Measurements from ENCODE around the gene SESTD1.
"Not testable (repeated sequence)": the region's sequence is repeated elsewhere in the genome, so short reads cannot be mapped to it uniquely, and the experiment has no call there.

Gene SESTD1

DNA sequence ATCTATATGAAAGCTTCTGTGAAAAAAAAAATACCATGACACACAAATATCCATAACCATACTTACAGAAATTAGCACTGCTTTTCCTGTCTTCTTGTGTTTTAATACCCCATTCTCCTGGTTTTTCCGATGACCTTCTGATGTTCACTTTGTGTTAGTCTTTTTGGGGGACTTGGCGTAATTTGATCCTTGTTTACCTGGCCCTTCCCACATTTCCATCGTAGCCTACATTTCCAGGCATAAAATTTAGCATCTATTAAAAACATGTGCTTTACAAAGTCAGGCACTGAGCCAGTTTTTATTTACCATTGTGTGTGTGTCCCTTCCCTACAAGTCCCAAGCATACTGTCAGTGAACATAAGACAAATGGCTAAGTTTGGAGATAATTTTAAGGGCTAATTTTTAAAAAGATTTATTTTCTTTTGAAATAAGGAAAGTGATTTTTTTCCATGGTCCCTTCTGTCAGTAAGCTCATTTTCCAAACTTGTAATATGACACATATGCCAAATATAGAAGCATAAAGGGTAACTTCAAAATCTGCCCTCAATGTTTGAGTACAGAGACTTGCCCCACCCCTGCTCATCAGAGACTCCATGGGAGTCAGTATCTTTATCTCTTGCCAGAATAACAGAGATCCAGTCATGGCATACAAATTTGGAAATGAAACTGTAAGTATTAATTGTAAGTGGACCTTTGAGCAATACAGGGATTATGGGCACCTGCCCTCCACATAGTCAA, 27.3 kb downstream of the SESTD1 start:
- peaks cover 9% of the 10 kb centered on the region for H3K36me3 Mint-ChIP-seq
- H3K27ac Mint-ChIP-seq: no peak overlapping the region
- H3K4me3 Mint-ChIP-seq: no peak overlapping the region
- no peaks in the 10 kb centered on the region for H3K27me3 Mint-ChIP-seq
- H3K9me3 Mint-ChIP-seq: no peaks in the 10 kb centered on the region
- H3K4me1 Mint-ChIP-seq: peaks cover 51% of the 10 kb centered on the region
- no peak for DNase-seq
- CTCF ChIA-PET: no interaction called here

DNA sequence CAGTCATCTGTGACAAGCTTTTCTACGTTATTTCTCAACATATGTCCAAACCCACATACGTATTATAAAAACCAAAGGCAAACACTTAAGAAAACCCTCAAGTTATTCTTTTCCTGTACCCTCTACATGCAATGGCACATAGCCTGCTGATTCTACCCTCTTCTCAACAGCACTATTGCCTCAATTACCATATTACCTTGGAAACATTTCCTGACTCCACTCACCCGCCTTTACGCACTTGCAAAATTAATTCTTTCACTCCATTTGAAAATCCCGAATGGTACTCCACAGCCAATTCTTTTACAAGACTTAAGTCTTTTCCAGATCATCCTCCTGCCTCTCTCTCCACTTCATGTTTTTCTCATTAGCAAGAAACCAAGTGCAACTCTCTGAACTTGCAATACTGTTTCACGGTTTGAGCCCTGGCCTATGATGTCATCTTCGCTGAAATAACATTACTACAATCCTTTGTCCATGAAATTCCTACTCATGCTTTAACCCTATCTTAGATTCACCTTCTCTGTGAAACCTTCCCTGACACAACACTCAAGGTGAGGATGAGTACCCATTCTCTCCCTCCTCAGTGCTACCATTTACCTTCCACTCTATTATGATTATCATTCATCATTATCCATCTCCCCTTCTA, 29.0 kb downstream of the SESTD1 start:
- Mint-ChIP-seq H3K9me3 (no peaks in the 10 kb centered on the region), H3K27me3 (no peaks in the 10 kb centered on the region), H3K36me3 (peaks cover 6% of the 10 kb centered on the region), H3K27ac (no peak overlapping the region), H3K4me1 (peaks cover 43% of the 10 kb centered on the region), H3K4me3 (no peak overlapping the region)
- CTCF ChIA-PET: no interaction called here
- no peak for DNase-seq

DNA sequence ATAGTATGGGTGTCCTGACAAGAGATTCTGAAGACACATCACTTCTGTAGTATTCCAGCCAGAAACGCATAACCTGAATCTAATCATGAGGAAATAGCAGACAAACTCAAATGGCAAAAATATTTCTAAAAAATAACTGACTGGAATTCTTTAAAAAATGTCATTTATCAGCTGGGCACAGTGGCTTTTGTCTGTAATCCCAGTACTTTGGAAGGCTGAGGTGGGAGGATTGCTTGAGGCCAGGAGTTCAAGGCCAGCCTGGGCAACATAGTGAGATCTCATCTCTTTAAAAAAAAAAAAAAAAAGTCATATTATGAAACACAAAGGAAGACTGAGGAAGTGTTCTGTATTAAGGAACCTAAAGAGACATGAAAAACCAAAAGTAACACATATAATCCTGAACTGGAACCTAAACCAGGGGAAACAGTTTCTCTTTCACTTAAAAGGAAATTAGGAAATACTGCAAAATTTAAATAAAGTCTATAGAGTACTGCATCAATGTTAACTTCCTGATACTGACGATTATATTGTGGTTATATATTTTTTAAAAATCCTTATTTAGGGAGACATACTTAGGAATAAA, 29.9 kb downstream of the SESTD1 start:
- CTCF ChIA-PET: no interaction called here
- no peak for DNase-seq
- Mint-ChIP-seq H3K27ac (no peak overlapping the region), H3K27me3 (no peaks in the 10 kb centered on the region), H3K4me3 (no peak overlapping the region), H3K36me3 (peaks cover 4% of the 10 kb centered on the region), H3K9me3 (no peaks in the 10 kb centered on the region), H3K4me1 (peaks cover 34% of the 10 kb centered on the region)

DNA sequence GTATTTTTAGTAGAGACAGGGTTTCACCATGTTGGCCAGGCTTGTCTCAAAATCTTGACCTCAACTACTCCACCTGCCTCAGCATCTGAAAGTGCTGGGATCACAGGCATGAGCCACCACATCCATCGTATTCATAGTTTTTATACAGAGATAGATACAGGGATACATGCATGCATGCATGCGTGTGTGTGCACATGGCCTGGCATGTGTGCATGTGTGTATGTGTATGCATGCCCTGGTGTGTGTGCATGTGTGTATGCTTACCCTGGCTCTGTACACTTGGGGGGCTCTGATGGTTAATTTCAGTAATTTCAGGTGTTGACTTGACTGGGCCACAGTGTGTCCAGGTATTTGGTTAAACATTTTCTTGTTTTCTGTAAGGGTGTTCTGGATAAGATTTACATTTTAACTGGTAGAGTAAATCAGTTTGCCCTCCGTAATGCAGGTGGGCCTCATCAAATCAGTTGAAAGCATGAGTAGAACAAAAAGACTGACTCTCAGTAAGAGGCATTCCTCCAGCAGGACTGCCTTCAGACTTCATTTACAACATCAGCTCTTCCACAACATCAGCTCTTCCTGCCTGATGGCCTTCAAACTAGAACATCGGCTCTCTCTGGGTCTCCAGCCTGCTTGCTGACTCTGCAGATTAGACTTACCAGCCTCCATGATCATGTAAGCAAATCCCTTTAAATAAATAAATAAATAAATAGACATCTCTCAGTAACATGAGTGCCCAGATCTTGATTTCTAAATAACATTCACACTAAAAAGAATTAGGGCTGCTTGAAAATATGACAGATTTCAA, 30.8 kb downstream of the SESTD1 start:
- no peaks in the 10 kb centered on the region for H3K27me3 Mint-ChIP-seq
- no peak for DNase-seq
- H3K27ac Mint-ChIP-seq: no peak overlapping the region
- CTCF ChIA-PET: no interaction called here
- no peaks in the 10 kb centered on the region for H3K9me3 Mint-ChIP-seq
- H3K4me1 Mint-ChIP-seq: peaks cover 25% of the 10 kb centered on the region
- peaks cover 4% of the 10 kb centered on the region for H3K36me3 Mint-ChIP-seq
- H3K4me3 Mint-ChIP-seq: no peak overlapping the region

DNA sequence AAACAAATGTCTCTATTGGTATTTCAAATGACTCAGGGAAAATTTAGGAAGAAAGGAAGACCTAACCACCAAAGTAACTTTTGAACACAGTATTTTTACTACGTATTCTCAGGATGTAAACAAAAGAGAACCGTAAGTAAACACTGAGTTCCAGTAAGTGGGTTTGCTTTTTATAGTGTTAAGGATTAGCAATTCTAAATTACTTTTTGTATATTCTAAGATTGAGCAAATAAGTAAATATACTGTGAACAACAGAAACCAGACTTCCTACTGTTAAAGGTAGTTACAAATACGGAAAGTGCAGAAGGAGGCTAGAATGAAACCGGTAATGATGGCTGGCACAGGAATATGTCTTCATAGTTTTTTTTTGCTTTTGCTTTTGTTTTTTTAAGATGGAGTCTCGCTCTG, 31.5 kb downstream of the SESTD1 start:
- Mint-ChIP-seq H3K9me3 (no peaks in the 10 kb centered on the region), H3K4me3 (no peak overlapping the region), H3K27ac (no peak overlapping the region), H3K4me1 (peaks cover 18% of the 10 kb centered on the region), H3K27me3 (no peaks in the 10 kb centered on the region), H3K36me3 (peaks cover 4% of the 10 kb centered on the region)
- CTCF ChIA-PET: no interaction called here
- no peak for DNase-seq

DNA sequence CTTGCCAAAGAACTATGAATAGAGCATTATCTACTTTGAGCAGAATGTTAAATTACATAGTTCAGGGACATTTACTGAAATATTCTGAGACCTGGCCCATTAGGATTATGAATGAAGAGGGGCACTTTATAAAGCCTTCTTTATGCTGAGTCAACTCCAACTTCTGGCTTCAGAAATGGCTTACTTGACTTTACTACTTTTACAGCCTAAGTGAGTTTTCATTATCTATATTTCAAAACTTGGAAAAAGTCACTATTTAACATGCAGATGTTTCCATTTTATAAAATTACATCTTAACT, 37.7 kb downstream of the SESTD1 start:
- Mint-ChIP-seq H3K27me3 (no peaks in the 10 kb centered on the region), H3K36me3 (no peaks in the 10 kb centered on the region), H3K9me3 (no peaks in the 10 kb centered on the region), H3K4me1 (no peaks in the 10 kb centered on the region), H3K4me3 (no peak overlapping the region), H3K27ac (no peak overlapping the region)
- CTCF ChIA-PET: no interaction called here
- no peak for DNase-seq

DNA sequence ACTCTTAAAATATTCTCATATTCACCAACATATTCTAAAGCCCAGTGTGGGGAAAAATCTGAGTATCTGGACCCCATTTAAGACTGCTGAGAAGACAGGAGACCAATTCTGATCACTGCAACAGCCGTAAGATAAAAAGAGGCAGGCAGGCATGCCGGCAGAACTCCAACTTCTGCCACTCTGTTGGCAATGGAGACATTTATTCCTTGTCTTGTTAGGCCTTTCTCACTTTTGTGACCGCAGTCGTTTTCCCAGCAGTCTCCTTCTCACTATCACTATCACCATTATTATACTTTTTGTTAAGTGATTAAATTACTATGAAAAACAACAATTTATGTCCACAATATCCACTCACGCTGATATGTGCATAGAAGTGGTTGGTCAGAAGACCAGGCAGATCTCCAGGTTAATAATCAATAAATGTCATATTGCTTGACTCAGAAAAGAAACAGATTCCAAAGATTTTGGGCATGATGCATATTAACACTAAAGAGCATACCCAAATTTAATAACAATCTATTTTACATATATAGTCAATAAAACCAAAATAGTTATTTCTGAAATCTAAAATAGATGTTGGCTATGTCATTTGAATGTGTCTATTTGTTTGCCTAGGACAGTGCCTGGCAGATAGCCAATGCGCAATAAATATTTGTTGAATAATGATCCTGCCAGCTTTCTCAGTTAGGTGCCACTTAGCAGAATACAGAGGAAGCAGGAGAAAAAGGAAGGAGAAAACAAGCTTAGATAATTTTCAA, 38.2 kb downstream of the SESTD1 start:
- Mint-ChIP-seq H3K36me3 (no peaks in the 10 kb centered on the region), H3K27me3 (no peaks in the 10 kb centered on the region)

DNA sequence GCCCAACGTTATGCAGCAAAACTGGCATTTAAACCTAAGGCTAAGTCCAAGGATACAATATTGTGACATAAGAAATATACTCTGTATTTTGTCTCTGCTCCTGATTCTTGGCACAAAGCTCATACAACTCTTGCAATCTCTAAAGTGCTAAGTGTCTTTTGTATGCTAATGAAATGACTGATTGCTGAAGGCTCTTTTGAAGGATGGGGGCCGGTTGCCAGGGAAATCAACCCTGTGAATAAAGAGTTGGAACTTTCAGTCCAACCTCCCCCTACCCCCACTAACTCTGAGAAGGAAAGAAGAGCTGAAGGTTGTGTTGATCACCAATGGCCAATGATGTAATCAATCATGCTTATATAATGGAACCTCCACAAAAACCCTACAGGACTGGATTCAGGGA, 40.3 kb downstream of the SESTD1 start:
- H3K27me3 Mint-ChIP-seq: no peaks in the 10 kb centered on the region
- no peaks in the 10 kb centered on the region for H3K4me1 Mint-ChIP-seq
- H3K27ac Mint-ChIP-seq: no peak overlapping the region
- H3K4me3 Mint-ChIP-seq: no peak overlapping the region
- H3K9me3 Mint-ChIP-seq: no peaks in the 10 kb centered on the region
- CTCF ChIA-PET: no interaction called here
- no peak for DNase-seq
- no peaks in the 10 kb centered on the region for H3K36me3 Mint-ChIP-seq

More for the DNA sequence above, 38.2 kb downstream of the SESTD1 start:
- Mint-ChIP-seq H3K4me3 (no peak overlapping the region), H3K9me3 (no peaks in the 10 kb centered on the region), H3K4me1 (no peaks in the 10 kb centered on the region), H3K27ac (no peak overlapping the region)
- DNase-seq: no peak
- CTCF ChIA-PET: no interaction called here

DNA sequence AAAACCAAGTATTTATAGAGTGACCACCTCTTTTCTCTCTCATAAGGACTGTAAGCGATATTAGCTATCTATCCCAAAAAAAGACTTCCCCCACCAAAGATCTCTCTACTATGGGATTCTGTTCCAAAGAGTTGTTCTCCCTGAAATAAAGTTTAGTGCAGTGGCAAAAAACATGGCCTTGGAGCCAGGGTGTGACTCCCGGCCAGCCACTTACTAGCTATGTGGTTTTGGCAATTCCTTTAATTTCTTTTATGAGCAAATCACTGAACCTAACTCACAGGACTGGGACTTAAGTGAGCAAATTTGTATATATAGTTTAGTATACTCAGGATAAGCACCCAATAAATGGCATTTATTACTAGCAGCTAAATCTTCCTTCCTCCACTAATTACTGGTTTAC, 42.6 kb downstream of the SESTD1 start:
- Mint-ChIP-seq H3K36me3 (no peaks in the 10 kb centered on the region), H3K27me3 (peaks cover 4% of the 10 kb centered on the region), H3K27ac (no peak overlapping the region), H3K9me3 (no peaks in the 10 kb centered on the region), H3K4me3 (no peak overlapping the region), H3K4me1 (no peaks in the 10 kb centered on the region)
- CTCF ChIA-PET: interaction anchor here (0.7 to 1.7 kb wide), 2 partner anchors 18 to 30 kb away, joined by 3 to 4 read pairs; no protein-coding TSS in a partner anchor
- no peak for DNase-seq

DNA sequence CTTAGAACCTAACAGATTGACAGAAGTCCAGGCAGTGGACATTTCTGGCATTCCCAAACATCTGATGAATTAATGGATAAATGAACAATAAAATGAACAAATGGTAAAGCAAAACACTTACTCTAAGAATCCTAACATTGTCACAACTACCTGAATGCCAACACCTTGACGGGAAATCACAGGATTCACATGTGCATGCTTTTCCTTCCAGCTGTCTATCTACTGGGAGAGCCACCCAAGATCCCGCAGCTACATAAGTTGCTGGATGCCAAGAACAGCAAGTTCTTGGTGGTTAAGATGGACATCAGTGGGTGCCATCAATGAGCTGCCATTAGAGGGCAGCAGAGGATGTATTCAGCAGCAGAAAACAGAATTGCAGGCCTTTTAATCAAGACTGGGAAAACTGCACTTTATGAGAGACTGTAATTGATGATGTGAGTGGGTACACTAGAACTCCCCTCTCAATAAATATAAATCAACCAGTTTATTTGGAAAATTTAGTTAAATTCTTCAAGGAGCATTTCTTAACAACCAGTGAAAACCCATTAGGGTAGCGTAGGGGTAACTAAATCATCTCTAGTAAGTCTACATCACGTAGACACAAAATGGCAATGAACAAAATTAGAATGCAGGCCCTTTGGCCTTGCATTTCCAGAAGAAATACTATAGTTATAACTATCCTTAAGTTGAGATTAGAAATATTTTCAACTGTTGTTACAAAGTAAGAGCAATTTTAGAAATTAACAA, 45.6 kb downstream of the SESTD1 start:
- Mint-ChIP-seq H3K36me3 (no peaks in the 10 kb centered on the region), H3K9me3 (no peaks in the 10 kb centered on the region), H3K27me3 (peaks cover 4% of the 10 kb centered on the region), H3K4me1 (no peaks in the 10 kb centered on the region), H3K27ac (no peak overlapping the region), H3K4me3 (no peak overlapping the region)
- CTCF ChIA-PET: interaction anchor here (0.6 to 1.6 kb wide), 8 partner anchors 44 to 328 kb away, joined by 3 to 7 read pairs (median 4); no protein-coding TSS in a partner anchor
- DNase-seq: peak; percentile 65

DNA sequence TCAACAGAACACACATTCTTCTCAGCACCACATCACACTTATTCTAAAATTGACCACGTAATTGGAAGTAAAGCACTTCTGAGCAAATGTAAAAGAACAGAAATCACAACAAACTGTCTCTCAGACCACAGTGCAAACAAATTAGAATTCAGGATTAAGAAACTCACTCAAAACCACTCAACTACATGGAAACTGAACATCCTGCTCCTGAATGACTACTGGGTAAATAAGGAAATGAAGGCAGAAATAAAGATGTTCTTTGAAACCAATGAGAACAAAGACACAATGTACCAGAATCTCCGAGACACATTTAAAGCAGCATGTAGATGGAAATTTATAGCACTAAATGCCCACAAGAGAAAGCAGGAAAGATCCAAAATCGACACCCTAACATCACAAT, 50.0 kb downstream of the SESTD1 start:
- H3K36me3 Mint-ChIP-seq, H3K4me3 Mint-ChIP-seq, DNase-seq, CTCF ChIA-PET, H3K27me3 Mint-ChIP-seq, H3K27ac Mint-ChIP-seq, H3K4me1 Mint-ChIP-seq, H3K9me3 Mint-ChIP-seq: not testable (repeated sequence)

DNA sequence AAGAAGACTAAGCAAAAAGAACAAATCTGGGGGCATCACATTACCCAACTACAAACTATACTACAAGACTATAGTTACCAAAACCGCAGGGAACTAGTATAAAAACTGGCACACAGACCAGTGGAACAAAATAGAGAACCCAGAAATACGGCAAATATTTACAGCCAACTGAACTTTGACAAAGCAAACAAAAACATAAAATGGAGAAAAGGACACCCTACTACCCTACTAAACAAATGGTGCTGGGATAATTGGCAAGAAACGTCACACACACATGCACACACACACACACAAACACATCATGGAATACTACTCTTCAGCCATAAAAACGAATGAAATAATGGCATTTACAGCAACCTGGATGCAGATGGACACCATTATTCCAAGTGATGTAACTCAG, 53.3 kb downstream of the SESTD1 start:
- CTCF ChIA-PET: no interaction called here
- Mint-ChIP-seq H3K9me3 (peaks cover 2% of the 10 kb centered on the region), H3K27me3 (no peaks in the 10 kb centered on the region), H3K4me3 (no peak overlapping the region), H3K36me3 (no peaks in the 10 kb centered on the region), H3K4me1 (no peaks in the 10 kb centered on the region), H3K27ac (no peak overlapping the region)
- no peak for DNase-seq

DNA sequence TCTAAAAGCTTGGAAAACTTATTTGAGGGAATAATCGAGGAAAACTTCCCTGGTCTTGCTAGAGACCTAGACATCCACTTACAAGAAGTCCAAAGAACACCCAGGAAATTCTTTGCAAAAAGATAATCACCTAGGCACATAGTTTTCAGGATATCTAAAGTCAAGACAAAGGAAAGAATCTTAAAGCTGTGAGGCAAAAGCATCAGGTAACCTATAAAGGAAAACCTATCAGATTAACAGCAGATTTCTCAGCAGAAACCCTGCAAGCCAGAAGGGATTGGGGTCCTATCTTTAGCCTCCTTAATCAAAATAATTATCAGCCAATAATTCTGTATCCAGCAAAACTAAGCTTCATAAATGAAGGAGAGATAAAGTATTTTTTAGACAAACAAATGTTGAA, 56.4 kb downstream of the SESTD1 start:
- H3K27me3 Mint-ChIP-seq, H3K4me1 Mint-ChIP-seq, CTCF ChIA-PET, H3K4me3 Mint-ChIP-seq, DNase-seq, H3K36me3 Mint-ChIP-seq, H3K9me3 Mint-ChIP-seq, H3K27ac Mint-ChIP-seq: not testable (repeated sequence)

Measured in activated naive CD4-positive, alpha-beta T cell treated with anti-CD3 and anti-CD28 coated beads, Interleukin-2, amount 10 ng/mL, durations not matched to agents 7 days and 5 days (primary cell).